ACC112 (cell line): Measurements from ENCODE around the gene PRKAG2.

Experiments
- H2AFZ ChIP-seq: fragments of 200-600 bp; sonication (generic); one replicate; pipeline ENCODE4 v1.6.0; 2017; ENCODE audit warnings: antibody characterized with exemption, low read length; ENCODE audit not compliant: unreplicated experiment
- H3K27ac ChIP-seq: fragments of 200-600 bp; sonication (generic); 2 replicates; pipeline ENCODE4 v1.5.1; 2014; ENCODE audit warnings: low read depth, mild to moderate bottlenecking, antibody characterized with exemption, low read length, moderate library complexity
- H3K27me3 ChIP-seq: fragments of 200-600 bp; sonication (generic); 2 replicates; pipeline ENCODE4 v1.6.1; 2014; ENCODE audit warnings: mild to moderate bottlenecking, antibody characterized with exemption, low read length, moderate library complexity, mixed read lengths; ENCODE audit not compliant: insufficient read depth
- H3K36me3 ChIP-seq: fragments of 200-600 bp; sonication (generic); 2 replicates; pipeline ENCODE4 v1.6.1; 2016; ENCODE audit warnings: mild to moderate bottlenecking, antibody characterized with exemption, low read length, moderate library complexity, mixed read lengths; ENCODE audit not compliant: insufficient read depth
- H3K4me1 ChIP-seq: fragments of 200-600 bp; sonication (generic); one replicate; pipeline ENCODE4 v1.6.1; 2016; ENCODE audit warnings: low read length, mixed read lengths; ENCODE audit not compliant: insufficient read depth, unreplicated experiment, control insufficient read depth
- H3K4me3 ChIP-seq: fragments of 200-600 bp; sonication (generic); 2 replicates; pipeline ENCODE4 v1.5.1; 2014; ENCODE audit warnings: mild to moderate bottlenecking, low read depth, low read length
- H3K79me2 ChIP-seq: fragments of 200-600 bp; sonication (generic); one replicate; pipeline ENCODE4 v1.6.0; 2016; ENCODE audit warnings: low read length; ENCODE audit not compliant: control insufficient read depth, unreplicated experiment, insufficient read depth

The PRKAG2 gene

GRCh38 chr7:151518105-151518946 lies 358.6 kb downstream of the PRKAG2 start:
- Histone ChIP-seq H2AFZ (no peak overlapping the region), H3K27ac (peak overlapping the region; percentile 93), H3K79me2 (peaks cover 59% of the 10 kb centered on the region), H3K4me3 (peak overlapping the region; percentile 83), H3K27me3 (no peaks in the 10 kb centered on the region), H3K4me1 (peaks cover 9% of the 10 kb centered on the region), H3K36me3 (peaks cover 6% of the 10 kb centered on the region; the same call in 1 of the 2 replicates)

DNA sequence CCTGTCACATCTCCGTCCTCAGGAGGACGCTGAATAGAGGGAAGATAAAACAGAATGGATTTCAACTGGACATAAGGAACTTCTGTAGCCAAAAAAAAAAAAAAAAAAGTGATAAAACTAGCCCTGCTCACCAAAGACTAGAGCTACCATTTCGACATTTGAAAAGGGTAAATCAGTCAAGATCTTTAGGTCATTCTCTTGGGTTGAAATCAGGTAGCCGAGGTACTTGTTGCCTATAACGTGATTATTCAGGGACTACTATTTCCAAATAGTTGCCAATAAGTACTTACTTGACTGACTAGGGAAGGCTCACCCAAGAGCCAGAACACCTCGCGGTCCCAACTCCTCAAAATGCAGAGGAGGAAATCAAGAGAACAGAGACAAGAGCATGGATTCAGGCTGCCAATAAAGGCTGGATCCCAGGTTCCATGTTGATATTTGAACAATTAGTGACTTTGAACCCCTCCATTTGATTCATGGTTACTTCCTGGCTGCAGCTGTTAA lies 359.3 kb downstream of the PRKAG2 start:
- Histone ChIP-seq H3K4me3 (peak overlapping the region; percentile 83), H3K27ac (peak overlapping the region; percentile 93; the same call in 1 of the 2 replicates), H2AFZ (no peak overlapping the region), H3K79me2 (peaks cover 66% of the 10 kb centered on the region), H3K27me3 (no peaks in the 10 kb centered on the region), H3K36me3 (peaks cover 7% of the 10 kb centered on the region; the same call in 1 of the 2 replicates), H3K4me1 (peaks cover 9% of the 10 kb centered on the region)

DNA sequence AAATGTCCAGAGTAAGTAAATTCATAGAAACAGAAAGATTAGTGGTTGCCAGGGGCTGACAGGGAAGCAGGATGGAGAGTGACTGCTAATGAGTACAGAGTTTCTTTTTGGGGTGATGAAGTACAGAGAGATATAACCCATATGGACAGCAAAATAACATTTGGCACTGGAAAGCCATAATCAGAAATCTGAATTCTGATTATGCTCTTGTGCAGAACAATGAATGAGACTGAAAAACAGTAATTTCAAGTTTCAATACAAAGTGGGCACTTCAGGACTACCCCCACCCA lies 361.7 kb downstream of the PRKAG2 start:
- peaks cover 90% of the 10 kb centered on the region for H3K79me2 ChIP-seq
- H2AFZ ChIP-seq = no peak overlapping the region
- H3K4me3 ChIP-seq = no peak overlapping the region
- H3K27me3 ChIP-seq = no peaks in the 10 kb centered on the region
- peaks cover 15% of the 10 kb centered on the region for H3K4me1 ChIP-seq
- no peak overlapping the region for H3K27ac ChIP-seq
- H3K36me3 ChIP-seq = peaks cover 7% of the 10 kb centered on the region; the same call in 1 of the 2 replicates

DNA sequence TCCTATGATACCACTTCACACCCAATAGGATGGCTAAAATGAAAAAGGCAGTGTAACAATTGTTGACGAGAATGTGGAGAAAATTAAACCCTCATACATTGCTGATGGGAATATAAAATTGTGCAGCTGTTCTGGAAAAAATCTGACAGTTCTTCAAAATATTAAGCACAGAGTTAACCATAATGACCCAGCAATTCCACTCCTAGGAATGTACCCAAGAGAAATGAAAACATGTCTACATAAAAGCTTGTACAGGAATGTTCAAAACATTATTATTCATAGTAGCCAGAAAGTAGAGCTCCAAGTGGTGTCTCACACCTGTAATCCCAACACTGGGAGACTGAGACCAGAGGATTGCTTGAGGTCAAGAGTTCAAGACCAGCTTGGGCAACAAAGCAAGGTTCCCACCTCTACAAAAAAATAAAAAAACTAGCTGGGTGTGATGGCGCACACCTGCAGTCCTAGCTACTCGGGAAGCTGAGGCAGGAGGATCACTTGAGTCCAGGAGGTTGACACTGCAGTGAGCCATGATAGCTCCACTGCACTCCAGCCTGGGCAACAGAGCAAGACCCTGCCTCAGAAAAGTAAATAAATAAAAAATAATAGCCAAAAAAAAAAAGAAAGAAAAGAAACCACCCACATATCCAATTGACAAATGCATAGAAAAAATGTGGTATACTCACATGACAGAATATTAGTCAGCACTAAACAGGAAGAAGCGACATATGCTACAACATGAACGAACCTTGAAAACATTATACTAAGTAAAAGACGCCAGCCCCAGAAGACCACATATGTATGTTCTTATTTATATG lies 362.2 kb downstream of the PRKAG2 start:
- Histone ChIP-seq H3K36me3 (peaks cover 7% of the 10 kb centered on the region; the same call in 1 of the 2 replicates), H3K27me3 (no peaks in the 10 kb centered on the region), H3K4me1 (peaks cover 18% of the 10 kb centered on the region), H3K27ac (no peak overlapping the region), H2AFZ (no peak overlapping the region), H3K79me2 (peaks cover 96% of the 10 kb centered on the region), H3K4me3 (no peak overlapping the region)

DNA sequence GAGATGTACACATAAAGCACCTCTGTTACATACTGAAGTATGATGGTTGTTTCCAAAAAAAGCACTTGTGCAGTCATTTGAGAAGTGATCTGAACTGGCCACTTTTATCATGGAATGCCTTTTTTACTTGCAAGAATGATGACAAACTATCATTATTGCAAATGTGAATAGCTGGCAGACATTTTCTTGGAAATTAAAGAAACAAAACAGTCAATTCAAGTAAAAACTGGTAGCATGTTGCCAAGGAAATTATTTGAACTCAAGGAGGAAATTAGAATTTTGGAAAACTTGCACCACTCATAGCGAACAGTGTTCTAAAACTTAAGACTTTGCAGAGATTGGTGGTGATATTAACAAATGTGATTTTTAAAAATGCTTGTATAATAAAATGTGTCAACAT lies 363.8 kb downstream of the PRKAG2 start:
- Histone ChIP-seq H3K79me2 (peaks cover 98% of the 10 kb centered on the region), H3K4me3 (no peak overlapping the region), H3K4me1 (peaks cover 21% of the 10 kb centered on the region), H3K36me3 (peaks cover 7% of the 10 kb centered on the region; the same call in 1 of the 2 replicates), H2AFZ (no peak overlapping the region), H3K27me3 (no peaks in the 10 kb centered on the region), H3K27ac (no peak overlapping the region)

- Histone ChIP-seq H3K36me3 (peaks cover 7% of the 10 kb centered on the region; the same call in 1 of the 2 replicates), H2AFZ (no peak overlapping the region), H3K27me3 (no peaks in the 10 kb centered on the region), H3K27ac (no peak overlapping the region), H3K79me2 (peaks cover 98% of the 10 kb centered on the region), H3K4me3 (no peak overlapping the region), H3K4me1 (peaks cover 20% of the 10 kb centered on the region)
Observed at GRCh38 chr7:151512353-151512752, 364.6 kb downstream of the PRKAG2 start.

DNA sequence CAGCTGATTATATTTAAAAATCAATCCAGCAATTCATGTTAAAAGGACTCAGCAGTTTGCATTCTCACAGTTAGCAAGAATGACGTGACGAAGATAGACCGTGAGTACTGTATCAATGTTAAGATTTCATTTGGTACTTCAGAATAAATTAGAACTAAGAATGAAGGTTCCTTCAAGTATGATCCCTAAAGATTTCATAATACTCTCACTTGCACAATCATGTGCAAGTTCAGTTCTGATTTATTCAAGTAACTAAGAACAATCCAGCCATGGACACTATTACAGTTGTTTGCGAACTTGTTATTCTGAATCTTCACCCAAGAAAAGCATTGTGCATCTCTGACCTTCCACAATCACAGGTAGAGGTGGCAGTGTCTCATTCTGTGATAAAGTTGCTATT lies 365.0 kb downstream of the PRKAG2 start:
- Histone ChIP-seq H2AFZ (no peak overlapping the region), H3K79me2 (peaks cover 98% of the 10 kb centered on the region), H3K4me3 (no peak overlapping the region), H3K4me1 (peaks cover 17% of the 10 kb centered on the region), H3K36me3 (peaks cover 7% of the 10 kb centered on the region; the same call in 1 of the 2 replicates), H3K27me3 (no peaks in the 10 kb centered on the region), H3K27ac (no peak overlapping the region)

- peaks cover 98% of the 10 kb centered on the region for H3K79me2 ChIP-seq
- no peaks in the 10 kb centered on the region for H3K27me3 ChIP-seq
- H3K4me1 ChIP-seq = peaks cover 17% of the 10 kb centered on the region
- no peak overlapping the region for H2AFZ ChIP-seq
- H3K36me3 ChIP-seq = peaks cover 7% of the 10 kb centered on the region; the same call in 1 of the 2 replicates
- no peak overlapping the region for H3K4me3 ChIP-seq
- H3K27ac ChIP-seq = no peak overlapping the region
Observed at GRCh38 chr7:151511270-151511669, 365.6 kb downstream of the PRKAG2 start.

DNA sequence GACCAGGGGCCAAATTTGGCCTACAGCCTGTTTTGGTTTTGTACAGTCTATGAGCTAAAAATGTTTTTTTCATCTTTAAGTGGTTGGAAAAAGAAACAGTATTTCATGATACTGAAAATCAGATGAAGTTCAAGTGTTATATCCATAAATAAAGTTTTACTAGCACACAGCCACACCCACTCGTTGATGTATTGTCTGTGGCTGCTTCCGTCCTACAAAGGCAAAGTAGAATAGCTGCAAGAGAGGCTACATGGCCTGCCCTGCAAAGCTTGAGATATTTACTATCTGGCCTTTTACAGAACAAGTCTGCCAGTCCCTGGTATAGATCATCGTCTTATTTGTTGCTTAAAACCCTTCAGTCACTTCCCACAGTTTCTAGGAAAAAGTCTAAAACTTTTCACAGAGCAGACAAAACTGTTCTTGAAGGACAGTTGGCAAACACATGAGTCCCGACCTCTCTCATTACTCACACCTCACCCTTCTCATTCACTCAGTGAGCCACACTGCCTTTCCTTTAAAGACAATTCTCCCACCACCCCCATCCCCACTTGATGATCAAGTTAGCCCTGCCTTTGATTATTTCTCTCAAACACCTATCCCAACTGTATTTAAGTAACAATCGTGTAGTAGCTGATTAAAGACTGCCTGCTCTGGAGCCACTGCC lies 367.1 kb downstream of the PRKAG2 start:
- H3K36me3 ChIP-seq = peaks cover 7% of the 10 kb centered on the region; the same call in 1 of the 2 replicates
- no peak overlapping the region for H3K27ac ChIP-seq
- peaks cover 97% of the 10 kb centered on the region for H3K79me2 ChIP-seq
- peaks cover 23% of the 10 kb centered on the region for H3K4me1 ChIP-seq
- H3K4me3 ChIP-seq = no peak overlapping the region
- H3K27me3 ChIP-seq = no peaks in the 10 kb centered on the region
- H2AFZ ChIP-seq = no peak overlapping the region

- H3K36me3 ChIP-seq = peaks cover 3% of the 10 kb centered on the region; the same call in 1 of the 2 replicates
- H2AFZ ChIP-seq = no peak overlapping the region
- peaks cover 31% of the 10 kb centered on the region for H3K4me1 ChIP-seq
- peaks cover 97% of the 10 kb centered on the region for H3K79me2 ChIP-seq
- H3K27ac ChIP-seq = no peak overlapping the region
- H3K4me3 ChIP-seq = no peak overlapping the region
- H3K27me3 ChIP-seq = no peaks in the 10 kb centered on the region
Observed at GRCh38 chr7:151508991-151509390, 367.9 kb downstream of the PRKAG2 start.
